RWPE2 (cell line): ENCODE measurements around the gene KLRD1.
"Not testable (repeated sequence)": the region's sequence is repeated elsewhere in the genome, so short reads cannot be mapped to it uniquely, and the experiment has no call there.

Experiments used
- ATAC-seq: fragments of 200-7000 bp; cut with Tn5 transposase; 3 replicates; pipeline ENCODE4 v1.9.1; 2021; ENCODE audit warnings: low read depth
- DNase-seq: peaks from one replicate; pipeline ENCODE4 v3.0.0-alpha.2; 2020; ENCODE audit warnings: low spot score
- H3K27ac ChIP-seq: fragments of 450-650 bp; 2 replicates; pipeline ENCODE4 v1.5.1; 2017; ENCODE audit warnings: mild to moderate bottlenecking; ENCODE audit not compliant: poor library complexity, severe bottlenecking
- H3K27me3 ChIP-seq: fragments of 250-450 bp; sonication (Bioruptor Pico); 2 replicates; pipeline ENCODE4 v1.5.1; 2021; ENCODE audit warnings: mild to moderate bottlenecking, moderate library complexity; ENCODE audit not compliant: insufficient read depth, poor library complexity, severe bottlenecking
- H3K36me3 ChIP-seq: fragments of 250-450 bp; sonication (Bioruptor Pico); 2 replicates; pipeline ENCODE4 v1.5.1; 2020; ENCODE audit warnings: low read depth, mild to moderate bottlenecking, moderate library complexity
- H3K4me1 ChIP-seq: fragments of 250-450 bp; sonication (Bioruptor Pico); 2 replicates; pipeline ENCODE4 v1.5.1; 2021; ENCODE audit warnings: mild to moderate bottlenecking, moderate library complexity; ENCODE audit not compliant: insufficient read depth, poor library complexity, severe bottlenecking
- H3K4me3 ChIP-seq: fragments of 250-450 bp; sonication (Bioruptor Pico); 2 replicates; pipeline ENCODE4 v1.5.1; 2021; ENCODE audit warnings: mild to moderate bottlenecking, moderate library complexity; ENCODE audit not compliant: severe bottlenecking
- H3K9me3 ChIP-seq: fragments of 250-450 bp; sonication (Bioruptor Pico); 2 replicates; pipeline ENCODE4 v1.5.1; 2021; ENCODE audit warnings: mild to moderate bottlenecking, moderate library complexity; ENCODE audit not compliant: severe bottlenecking
- TF ChIP-seq, protein P1 (sequence below): fragments of 450-650 bp; IDR thresholded peaks from one replicate; pipeline ENCODE4 v1.5.1; 2017; ENCODE audit warnings: mild to moderate bottlenecking, moderate library complexity; ENCODE audit not compliant: poor library complexity, severe bottlenecking

KLRD1 gene

DNA sequence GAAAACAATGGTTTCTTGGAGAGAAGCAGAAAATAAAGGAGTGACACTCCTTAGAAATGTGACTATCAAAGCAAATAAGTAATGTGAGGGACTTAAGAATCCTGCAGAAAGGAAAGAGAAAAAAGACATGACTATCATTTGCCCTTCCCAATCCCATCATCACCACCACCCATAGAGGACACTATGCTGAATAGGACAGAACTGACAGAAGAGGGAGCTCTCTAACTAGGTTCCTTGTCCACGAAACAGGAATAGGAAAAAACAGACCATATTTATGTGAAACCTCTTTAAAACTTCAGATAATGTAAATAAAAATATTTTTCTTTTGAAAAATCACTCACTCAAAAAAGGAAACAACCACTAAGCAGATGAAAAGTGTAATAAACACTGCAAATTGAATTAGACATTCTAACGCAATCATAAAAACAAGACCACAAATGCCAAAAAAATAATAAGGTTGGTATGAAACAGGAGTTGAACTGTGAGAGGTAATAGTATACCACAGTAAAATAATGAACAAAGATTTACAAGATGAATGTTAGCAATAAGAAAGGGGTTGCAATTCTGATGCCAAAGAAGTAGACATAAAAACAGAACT, 24.1 kb downstream of the KLRD1 start:
- no peak for DNase-seq
- Histone ChIP-seq H3K27ac (no peak overlapping the region), H3K36me3 (no peaks in the 10 kb centered on the region), H3K4me1 (no peaks in the 10 kb centered on the region), H3K9me3 (no peaks in the 10 kb centered on the region), H3K27me3 (no peaks in the 10 kb centered on the region), H3K4me3 (no peak overlapping the region)
- TF ChIP-seq, protein P1, sequence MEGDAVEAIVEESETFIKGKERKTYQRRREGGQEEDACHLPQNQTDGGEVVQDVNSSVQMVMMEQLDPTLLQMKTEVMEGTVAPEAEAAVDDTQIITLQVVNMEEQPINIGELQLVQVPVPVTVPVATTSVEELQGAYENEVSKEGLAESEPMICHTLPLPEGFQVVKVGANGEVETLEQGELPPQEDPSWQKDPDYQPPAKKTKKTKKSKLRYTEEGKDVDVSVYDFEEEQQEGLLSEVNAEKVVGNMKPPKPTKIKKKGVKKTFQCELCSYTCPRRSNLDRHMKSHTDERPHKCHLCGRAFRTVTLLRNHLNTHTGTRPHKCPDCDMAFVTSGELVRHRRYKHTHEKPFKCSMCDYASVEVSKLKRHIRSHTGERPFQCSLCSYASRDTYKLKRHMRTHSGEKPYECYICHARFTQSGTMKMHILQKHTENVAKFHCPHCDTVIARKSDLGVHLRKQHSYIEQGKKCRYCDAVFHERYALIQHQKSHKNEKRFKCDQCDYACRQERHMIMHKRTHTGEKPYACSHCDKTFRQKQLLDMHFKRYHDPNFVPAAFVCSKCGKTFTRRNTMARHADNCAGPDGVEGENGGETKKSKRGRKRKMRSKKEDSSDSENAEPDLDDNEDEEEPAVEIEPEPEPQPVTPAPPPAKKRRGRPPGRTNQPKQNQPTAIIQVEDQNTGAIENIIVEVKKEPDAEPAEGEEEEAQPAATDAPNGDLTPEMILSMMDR: peak; percentile 69
- ATAC-seq: peak; percentile 61; the same call in 2 of the 3 replicates

DNA sequence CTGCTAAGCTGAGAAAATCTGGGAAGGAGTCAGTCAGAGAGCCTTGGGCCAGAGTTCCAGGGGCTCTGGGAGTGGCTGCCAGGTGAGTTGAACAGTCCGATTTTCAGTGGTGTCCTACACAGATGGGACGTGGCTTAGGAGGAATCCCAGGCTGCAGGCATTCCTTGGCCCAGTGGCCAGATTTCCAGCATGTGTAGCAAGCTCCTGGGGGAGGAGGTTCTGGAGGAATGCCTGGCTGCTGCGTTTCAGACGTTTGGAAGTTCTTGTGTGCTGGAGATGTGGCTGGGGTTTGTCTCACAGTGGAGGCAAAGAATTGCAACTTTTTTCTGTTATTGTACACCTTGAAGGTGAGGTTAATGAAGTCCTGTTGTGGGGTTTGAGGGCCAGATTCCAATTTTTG, 28.5 kb downstream of the KLRD1 start:
- not testable (repeated sequence) for H3K9me3 ChIP-seq, ATAC-seq, H3K27me3 ChIP-seq

DNA sequence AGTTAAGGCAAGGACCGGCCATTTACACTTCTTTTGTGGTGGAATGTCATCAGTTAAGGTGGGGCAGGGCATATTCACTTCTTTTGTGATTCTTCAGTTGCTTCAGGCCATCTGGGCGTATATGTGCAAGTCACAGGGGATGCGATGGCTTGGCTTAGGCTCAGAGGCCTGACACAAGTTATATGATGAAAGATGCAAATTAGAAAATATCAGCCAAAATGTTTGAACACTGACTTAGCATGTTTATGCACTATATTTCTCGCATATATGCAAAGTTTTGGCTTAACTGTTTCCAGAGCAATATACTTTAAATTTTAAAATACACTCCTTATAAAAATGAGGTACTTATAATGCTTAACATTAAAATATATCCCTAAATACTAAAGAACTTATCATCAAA, 30.8 kb downstream of the KLRD1 start:
- H3K9me3 ChIP-seq, H3K27me3 ChIP-seq, H3K4me1 ChIP-seq, H3K27ac ChIP-seq, H3K4me3 ChIP-seq, H3K36me3 ChIP-seq, DNase-seq, ATAC-seq: not testable (repeated sequence)

More for the DNA sequence above, 28.5 kb downstream of the KLRD1 start:
- not testable (repeated sequence) for H3K4me1 ChIP-seq, H3K27ac ChIP-seq, DNase-seq, H3K36me3 ChIP-seq, H3K4me3 ChIP-seq

DNA sequence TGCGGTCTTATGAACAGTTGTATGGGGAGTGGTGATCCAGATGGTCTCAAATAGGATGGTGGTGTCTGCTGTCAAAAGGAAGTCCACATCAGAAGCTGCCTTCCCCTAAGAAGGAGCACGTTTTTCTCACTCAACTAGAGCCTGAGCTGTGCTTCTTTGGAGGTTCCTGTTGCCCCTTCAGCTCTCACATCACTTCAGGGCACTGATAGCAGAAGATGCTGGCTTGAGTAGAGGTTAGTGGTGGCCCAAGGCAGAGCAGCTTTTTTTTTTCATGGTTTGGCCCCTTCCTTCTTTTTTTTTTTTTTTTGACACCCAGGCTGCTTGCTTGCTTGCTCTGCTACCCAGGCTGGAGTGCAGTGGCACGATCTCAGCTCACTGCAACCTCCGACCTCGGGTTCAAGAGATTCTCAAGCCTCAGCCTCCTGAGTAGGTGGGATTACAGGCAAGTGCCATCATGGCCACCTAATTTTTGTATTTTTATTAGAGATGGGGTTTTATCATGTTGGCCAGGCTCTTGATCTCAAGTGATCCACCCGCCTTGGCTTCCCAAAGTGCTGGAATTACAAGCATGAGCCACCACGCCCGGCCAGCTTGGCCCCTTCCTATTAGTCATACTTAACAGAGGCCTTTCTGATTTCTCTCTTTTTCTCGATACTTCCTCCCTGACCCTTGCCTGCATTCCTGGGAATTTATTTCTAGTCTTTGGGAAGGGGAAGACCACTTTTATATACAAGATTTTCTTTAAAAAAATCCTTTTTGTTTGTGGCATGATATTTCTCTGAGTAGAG, 31.6 kb downstream of the KLRD1 start:
- no peak for DNase-seq
- TF ChIP-seq, protein P1: no peak

DNA sequence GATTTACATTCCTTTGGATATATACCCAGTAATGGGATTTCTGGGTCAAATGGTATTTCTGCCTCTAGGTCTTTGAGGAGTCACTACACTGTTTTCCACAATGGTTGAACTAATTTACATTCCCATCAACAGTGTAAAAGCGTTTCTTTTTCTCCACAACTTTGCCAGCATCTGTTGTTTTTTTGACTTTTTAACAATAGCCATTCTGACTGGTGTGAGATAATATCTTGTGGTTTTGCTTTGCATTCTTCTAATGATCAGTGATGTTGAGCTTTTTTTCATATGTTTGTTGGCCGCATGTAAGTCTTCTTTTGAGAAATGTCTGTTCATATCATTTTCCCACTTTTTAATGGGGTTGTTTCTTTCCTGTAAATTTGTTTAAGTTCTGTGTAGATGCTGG, 33.3 kb downstream of the KLRD1 start:
- H3K9me3 ChIP-seq, DNase-seq, H3K4me3 ChIP-seq, H3K36me3 ChIP-seq, H3K27ac ChIP-seq, H3K4me1 ChIP-seq, ATAC-seq, H3K27me3 ChIP-seq: not testable (repeated sequence)

More for the DNA sequence above, 31.6 kb downstream of the KLRD1 start:
- H3K27ac ChIP-seq: peak overlapping the region; percentile 15
- no peaks in the 10 kb centered on the region for H3K9me3 ChIP-seq
- peak; percentile 51; the same call in 1 of the 3 replicates for ATAC-seq
- no peaks in the 10 kb centered on the region for H3K36me3 ChIP-seq
- H3K4me3 ChIP-seq: no peak overlapping the region
- no peaks in the 10 kb centered on the region for H3K27me3 ChIP-seq
- peaks cover 8% of the 10 kb centered on the region for H3K4me1 ChIP-seq

DNA sequence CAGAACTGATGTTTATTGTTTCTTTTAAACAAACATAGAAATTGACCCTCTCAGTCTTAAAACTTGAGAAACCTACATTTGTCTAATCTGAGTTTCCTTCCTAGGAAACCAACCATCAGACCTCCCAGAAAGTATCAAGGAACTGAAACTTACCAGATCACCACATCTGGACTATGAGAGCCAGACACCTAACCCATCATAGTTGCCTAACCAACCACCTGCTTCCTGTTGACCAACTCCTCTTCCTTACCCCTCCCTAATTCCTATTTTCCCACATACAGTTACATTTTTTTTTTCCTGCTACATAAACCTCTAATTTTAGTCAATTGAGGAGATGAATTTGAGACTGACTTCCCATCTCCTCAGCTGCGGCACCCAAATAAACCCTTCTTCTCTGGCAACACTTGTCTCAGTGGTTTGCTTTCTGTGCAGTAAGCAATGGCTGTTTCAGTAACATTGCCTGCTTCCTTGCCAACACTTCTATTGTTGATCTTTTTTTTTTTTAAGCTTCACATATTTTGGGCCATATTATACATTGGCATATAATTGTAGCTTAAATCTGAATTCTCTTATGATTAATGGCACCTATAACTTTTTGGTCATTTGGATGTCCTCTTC, 34.3 kb downstream of the KLRD1 start:
- Histone ChIP-seq H3K9me3 (no peaks in the 10 kb centered on the region), H3K27ac (no peak overlapping the region), H3K4me1 (peaks cover 8% of the 10 kb centered on the region), H3K36me3 (no peaks in the 10 kb centered on the region), H3K27me3 (no peaks in the 10 kb centered on the region), H3K4me3 (no peak overlapping the region)
- TF ChIP-seq, protein P1: no peak
- DNase-seq (no peak), ATAC-seq (no peak)

DNA sequence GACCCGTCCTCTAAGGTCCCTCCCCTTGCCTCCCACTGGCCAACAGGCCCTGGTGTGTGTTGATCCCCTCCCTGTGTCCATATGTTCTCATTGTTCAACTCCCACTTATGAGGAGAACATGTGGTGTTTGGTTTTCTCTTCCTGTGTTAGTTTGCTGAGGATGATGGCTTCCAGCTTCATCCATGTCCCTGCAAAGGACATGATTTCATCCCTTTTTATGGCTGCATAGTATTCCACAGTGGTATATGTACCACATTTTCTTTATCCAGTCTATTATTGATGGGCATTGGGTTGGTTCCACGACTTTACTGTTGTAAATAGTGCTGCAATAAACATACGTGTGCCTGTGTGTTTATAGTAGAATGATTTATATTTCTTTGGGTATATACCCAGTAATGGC, 43.8 kb downstream of the KLRD1 start:
- not testable (repeated sequence) for H3K27ac ChIP-seq, H3K4me1 ChIP-seq, H3K9me3 ChIP-seq, H3K4me3 ChIP-seq, DNase-seq, ATAC-seq, H3K36me3 ChIP-seq, H3K27me3 ChIP-seq
